ENCODE measurements around the gene CUEDC2. TPM values are rescaled to one million over a fixed set of nuclear protein-coding genes. Genes with fewer than 3 reads are reported as not detected.
A peak's percentile ranks its signal among the peaks of the same experiment; 100 is the strongest.

Gene CUEDC2
- total RNA-seq, 3 donors from 2014 or later (not counting 1 experiment from before 2014, with no cell fraction given), result 35.0 to 43.0 (median 37.7) TPM

- no peaks in the 10 kb centered on the region for H3K27me3 ChIP-seq (ENCODE audit: control insufficient read depth, insufficient read depth, low read length)
- Mint-ChIP-seq H3K4me1 (peaks cover 19 to 23% of the 10 kb centered on the region in 2 donors), H3K9me3 (no peaks in the 10 kb centered on the region), H3K4me3 (no peak overlapping the region), H3K27ac (no peak overlapping the region), H3K27me3 (ENCODE audit: low read depth in 2 of 2) (no peaks in the 10 kb centered on the region), H3K36me3 (no peaks in the 10 kb centered on the region)
- TF ChIP-seq, protein P1, sequence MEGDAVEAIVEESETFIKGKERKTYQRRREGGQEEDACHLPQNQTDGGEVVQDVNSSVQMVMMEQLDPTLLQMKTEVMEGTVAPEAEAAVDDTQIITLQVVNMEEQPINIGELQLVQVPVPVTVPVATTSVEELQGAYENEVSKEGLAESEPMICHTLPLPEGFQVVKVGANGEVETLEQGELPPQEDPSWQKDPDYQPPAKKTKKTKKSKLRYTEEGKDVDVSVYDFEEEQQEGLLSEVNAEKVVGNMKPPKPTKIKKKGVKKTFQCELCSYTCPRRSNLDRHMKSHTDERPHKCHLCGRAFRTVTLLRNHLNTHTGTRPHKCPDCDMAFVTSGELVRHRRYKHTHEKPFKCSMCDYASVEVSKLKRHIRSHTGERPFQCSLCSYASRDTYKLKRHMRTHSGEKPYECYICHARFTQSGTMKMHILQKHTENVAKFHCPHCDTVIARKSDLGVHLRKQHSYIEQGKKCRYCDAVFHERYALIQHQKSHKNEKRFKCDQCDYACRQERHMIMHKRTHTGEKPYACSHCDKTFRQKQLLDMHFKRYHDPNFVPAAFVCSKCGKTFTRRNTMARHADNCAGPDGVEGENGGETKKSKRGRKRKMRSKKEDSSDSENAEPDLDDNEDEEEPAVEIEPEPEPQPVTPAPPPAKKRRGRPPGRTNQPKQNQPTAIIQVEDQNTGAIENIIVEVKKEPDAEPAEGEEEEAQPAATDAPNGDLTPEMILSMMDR (IDR thresholded peaks at IDR 0.05), result no peak
- H3K4me1 ChIP-seq (ENCODE audit: control insufficient read depth, insufficient read depth, low read length), result peaks cover 24% of the 10 kb centered on the region
- intact Hi-C loops (cut with micrococcal nuclease), result no loop called here
- H3K27ac ChIP-seq (ENCODE audit: low read length), result no peak overlapping the region
- no peak overlapping the region for H3K4me3 ChIP-seq (ENCODE audit: low read length)
- 96% methylated on average over 7 of the region's 7 CpGs for WGBS (ENCODE audit: insufficient coverage)
- ATAC-seq, result no peak
- H3K9me3 ChIP-seq (ENCODE audit: control insufficient read depth, insufficient read depth, low read length), result no peaks in the 10 kb centered on the region
- DNase-seq, result no peak
- H3K36me3 ChIP-seq (ENCODE audit: control insufficient read depth, insufficient read depth, low read length), result peaks cover 11% of the 10 kb centered on the region
Observed at GRCh38 chr10:102426803-102427287, 5.5 kb downstream of the CUEDC2 start.

DNA sequence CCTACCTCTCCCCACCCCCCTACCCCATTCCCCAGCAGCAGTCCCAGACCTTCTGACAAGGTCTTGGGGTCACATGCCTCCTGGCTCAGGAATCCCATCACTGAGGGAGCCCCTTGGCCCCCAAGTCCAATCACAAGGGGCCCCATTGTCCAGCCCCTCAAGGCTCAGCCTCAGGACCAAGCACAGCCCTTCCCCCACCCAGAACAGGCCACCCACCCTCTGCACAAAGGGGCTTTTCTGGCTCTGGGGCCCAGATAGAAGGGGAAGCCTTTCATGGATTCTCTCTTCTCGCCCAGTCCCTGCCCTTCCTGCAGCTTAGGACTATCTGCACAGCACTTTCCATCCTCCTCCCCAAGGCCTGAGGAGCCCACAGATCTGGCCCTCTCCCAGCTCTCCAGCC lies 6.9 kb downstream of the CUEDC2 start:
- intact Hi-C loops (cut with micrococcal nuclease), result no loop called here

DNA sequence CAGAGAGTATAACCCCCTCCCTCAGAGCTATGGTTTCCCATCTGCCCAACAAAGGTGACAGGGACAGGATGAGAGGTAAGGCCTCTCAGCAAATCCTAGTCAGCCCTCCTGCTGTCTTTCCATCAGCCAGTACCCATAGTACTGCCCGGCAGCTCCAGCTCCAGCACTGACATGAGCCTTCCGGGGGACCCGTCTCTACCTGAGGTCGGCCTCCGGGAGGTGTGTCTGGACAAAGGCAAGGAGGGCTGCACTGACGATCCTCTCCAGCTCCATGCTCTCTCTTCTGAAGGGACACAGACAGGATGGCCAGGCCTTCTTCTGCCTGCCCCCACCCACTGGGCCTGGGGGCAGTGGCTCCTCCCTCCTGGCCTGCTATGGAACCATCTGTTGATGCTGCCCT lies 7.5 kb downstream of the CUEDC2 start:
- TF ChIP-seq, protein P1 (IDR thresholded peaks at IDR 0.05), result no peak
- Mint-ChIP-seq H3K9me3 (no peaks in the 10 kb centered on the region), H3K4me1 (peaks cover 23 to 28% of the 10 kb centered on the region in 2 donors), H3K36me3 (no peaks in the 10 kb centered on the region), H3K4me3 (peak overlapping the region; percentile 2), H3K27ac (no peak overlapping the region), H3K27me3 (ENCODE audit: low read depth in 2 of 2) (no peaks in the 10 kb centered on the region)
- Histone ChIP-seq H3K4me1 (ENCODE audit: control insufficient read depth, insufficient read depth, low read length) (peaks cover 27% of the 10 kb centered on the region), H3K36me3 (ENCODE audit: control insufficient read depth, insufficient read depth, low read length) (peaks cover 11% of the 10 kb centered on the region), H3K9me3 (ENCODE audit: control insufficient read depth, insufficient read depth, low read length) (no peaks in the 10 kb centered on the region), H3K27me3 (ENCODE audit: control insufficient read depth, insufficient read depth, low read length) (no peaks in the 10 kb centered on the region), H3K27ac (ENCODE audit: low read length) (no peak overlapping the region), H3K4me3 (ENCODE audit: low read length) (no peak overlapping the region)
- intact Hi-C loops (cut with micrococcal nuclease), result no loop called here
- ATAC-seq, result no peak
- DNase-seq, result no peak
- 95% methylated on average over 6 of the region's 6 CpGs for WGBS (ENCODE audit: insufficient coverage)

More for the DNA sequence above, 6.9 kb downstream of the CUEDC2 start:
- Mint-ChIP-seq H3K36me3 (no peaks in the 10 kb centered on the region), H3K27ac (no peak overlapping the region), H3K9me3 (no peaks in the 10 kb centered on the region), H3K27me3 (ENCODE audit: low read depth in 2 of 2) (no peaks in the 10 kb centered on the region), H3K4me1 (peaks cover 21 to 25% of the 10 kb centered on the region in 2 donors), H3K4me3 (no peak overlapping the region)
- TF ChIP-seq, protein P1 (IDR thresholded peaks at IDR 0.05), result no peak
- WGBS (ENCODE audit: insufficient coverage), result 84% methylated on average over 1 of the region's 1 CpG
- Histone ChIP-seq H3K27me3 (ENCODE audit: control insufficient read depth, insufficient read depth, low read length) (no peaks in the 10 kb centered on the region), H3K4me1 (ENCODE audit: control insufficient read depth, insufficient read depth, low read length) (peaks cover 22% of the 10 kb centered on the region), H3K36me3 (ENCODE audit: control insufficient read depth, insufficient read depth, low read length) (peaks cover 11% of the 10 kb centered on the region), H3K27ac (ENCODE audit: low read length) (no peak overlapping the region), H3K4me3 (ENCODE audit: low read length) (no peak overlapping the region), H3K9me3 (ENCODE audit: control insufficient read depth, insufficient read depth, low read length) (no peaks in the 10 kb centered on the region)
- ATAC-seq (no peak), DNase-seq (no peak)

- peak overlapping the region; percentile 55 for H3K4me3 Mint-ChIP-seq
- ATAC-seq, result no peak
- 91% methylated on average over 9 of the region's 9 CpGs for WGBS (ENCODE audit: insufficient coverage)
- H3K4me1 ChIP-seq (ENCODE audit: control insufficient read depth, insufficient read depth, low read length), result peaks cover 35% of the 10 kb centered on the region
- no peaks in the 10 kb centered on the region for H3K36me3 Mint-ChIP-seq
- no peaks in the 10 kb centered on the region for H3K27me3 Mint-ChIP-seq (ENCODE audit: low read depth in 2 of 2)
- no peaks in the 10 kb centered on the region for H3K9me3 ChIP-seq (ENCODE audit: control insufficient read depth, insufficient read depth, low read length)
- H3K4me1 Mint-ChIP-seq, result peaks cover 23 to 35% of the 10 kb centered on the region in 2 donors
- TF ChIP-seq, protein P1 (IDR thresholded peaks at IDR 0.05), result no peak
- H3K27ac ChIP-seq (ENCODE audit: low read length), result no peak overlapping the region
- peaks cover 11% of the 10 kb centered on the region for H3K36me3 ChIP-seq (ENCODE audit: control insufficient read depth, insufficient read depth, low read length)
- no peak overlapping the region for H3K27ac Mint-ChIP-seq
- no peaks in the 10 kb centered on the region for H3K9me3 Mint-ChIP-seq
- H3K4me3 ChIP-seq (ENCODE audit: low read length), result no peak overlapping the region
- intact Hi-C loops (cut with micrococcal nuclease), result no loop called here
- no peak for DNase-seq
- no peaks in the 10 kb centered on the region for H3K27me3 ChIP-seq (ENCODE audit: control insufficient read depth, insufficient read depth, low read length)
Observed at GRCh38 chr10:102424145-102424544, 8.2 kb downstream of the CUEDC2 start.
